Smooth muscle cell (in vitro differentiated cells): Measurements from ENCODE around the gene TYW5. TPM values are rescaled to one million over a fixed set of nuclear protein-coding genes. Genes with fewer than 3 reads are reported as not detected.
A peak's percentile ranks its signal among the peaks of the same experiment; 100 is the strongest.

Experiments
- DNase-seq: peaks from one replicate; lab custom pipeline; 2025; ENCODE audit not compliant: unreplicated experiment; lab: John Stamatoyannopoulos, UW
- H2AFZ ChIP-seq: fragments of 200-600 bp; sonication (generic); 2 replicates; pipeline ENCODE4 v1.6.0; 2016; ENCODE audit warnings: antibody characterized with exemption, low read depth, mild to moderate bottlenecking
- H3F3A ChIP-seq: fragments of 200-600 bp; sonication (generic); 2 replicates; pipeline ENCODE4 v1.6.0; 2017; ENCODE audit warnings: antibody characterized with exemption, low read depth
- H3K27ac ChIP-seq: fragments of 200-600 bp; sonication (generic); 2 replicates; pipeline ENCODE4 v1.5.1; 2016; ENCODE audit warnings: low read depth, mild to moderate bottlenecking
- H3K27me3 ChIP-seq: fragments of 200-600 bp; sonication (generic); 2 replicates; pipeline ENCODE4 v1.6.1; 2016; ENCODE audit warnings: low read depth, mild to moderate bottlenecking
- H3K36me3 ChIP-seq: fragments of 200-600 bp; sonication (generic); 2 replicates; pipeline ENCODE4 v1.5.1; 2016; ENCODE audit warnings: low read depth
- H3K4me1 ChIP-seq: fragments of 200-600 bp; sonication (generic); 2 replicates; pipeline ENCODE4 v1.5.1; 2016; ENCODE audit warnings: low read depth
- H3K4me2 ChIP-seq: fragments of 200-600 bp; sonication (generic); 2 replicates; pipeline ENCODE4 v1.6.0; 2016; ENCODE audit warnings: mild to moderate bottlenecking
- H3K4me3 ChIP-seq: fragments of 200-600 bp; sonication (generic); 2 replicates; pipeline ENCODE4 v1.5.1; 2016; ENCODE audit warnings: mild to moderate bottlenecking
- H3K79me2 ChIP-seq: fragments of 200-600 bp; sonication (generic); 2 replicates; pipeline ENCODE4 v1.6.0; 2016; ENCODE audit warnings: low read depth, mild to moderate bottlenecking
- H3K9ac ChIP-seq: fragments of 200-600 bp; sonication (generic); 2 replicates; pipeline ENCODE4 v1.6.0; 2016; ENCODE audit warnings: low read depth
- H3K9me3 ChIP-seq: fragments of 200-600 bp; sonication (generic); replicated peaks from 2 replicates; pipeline ENCODE4 v1.5.1; 2016; ENCODE audit warnings: low read depth
- H4K20me1 ChIP-seq: fragments of 200-600 bp; sonication (generic); 2 replicates; pipeline ENCODE4 v1.6.0; 2016; ENCODE audit warnings: low read depth
- CTCF ChIP-seq: fragments of 200-600 bp; sonication (generic); IDR thresholded peaks from 2 replicates; pipeline ENCODE4 v1.5.1; 2017; ENCODE audit warnings: borderline replicate concordance, mild to moderate bottlenecking, antibody characterized with exemption; ENCODE audit not compliant: insufficient read depth, poor library complexity, severe bottlenecking
- WGBS: methylation state at CpG from one replicate; pipeline ENCODE4 v1.1.7; 2016; ENCODE audit warnings: low lambda C conversion rate; 5-methylcytosine and 5-hydroxymethylcytosine counted together
- polyA plus RNA-seq: library from polyadenylated mRNA; unstranded; fragments of >200 nt; fragmentation: Nextera tagmentation; extraction: Ambion mirVana; gene quantifications from 2 replicates; pipeline ENCODE4 v1.2.1, GENCODE V29; 2016
- total RNA-seq: library from RNA; depleted of rRNA; stranded (reverse); fragments of >200 nt; gene quantifications from 2 replicates; pipeline ENCODE4 v1.2.3, GENCODE V29; 2014

TYW5 gene, protein sequence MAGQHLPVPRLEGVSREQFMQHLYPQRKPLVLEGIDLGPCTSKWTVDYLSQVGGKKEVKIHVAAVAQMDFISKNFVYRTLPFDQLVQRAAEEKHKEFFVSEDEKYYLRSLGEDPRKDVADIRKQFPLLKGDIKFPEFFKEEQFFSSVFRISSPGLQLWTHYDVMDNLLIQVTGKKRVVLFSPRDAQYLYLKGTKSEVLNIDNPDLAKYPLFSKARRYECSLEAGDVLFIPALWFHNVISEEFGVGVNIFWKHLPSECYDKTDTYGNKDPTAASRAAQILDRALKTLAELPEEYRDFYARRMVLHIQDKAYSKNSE
- total RNA-seq (7.9 and 14.6 TPM in 2 replicates), polyA plus RNA-seq (6.6 and 9.9 TPM in 2 replicates)

GRCh38 chr2:199955339-199956061 lies at the start of gene TYW5, which contains the start of gene MAIP1:
TSS of gene TYW5 (minus strand) at chr2:199955491. CDS start at chr2:199955470, 21 bp downstream.
TSS of gene MAIP1 (plus strand) at chr2:199955582. CDS start at chr2:199955799, 217 bp downstream.
- Histone ChIP-seq H2AFZ (peak within 1 kb of the TSS; percentile 84), H3K4me1 (peaks cover 19% of the 10 kb centered on the region), H3K4me3 (peak within 1 kb of the TSS; percentile 73), H3K9ac (peak within 1 kb of the TSS; percentile 87), H3K9me3 (no peaks in the 10 kb centered on the region), H3K4me2 (peak within 1 kb of the TSS; percentile 87), H3F3A (no peaks in the 10 kb centered on the region), H3K27me3 (no peaks in the 10 kb centered on the region), H4K20me1 (peaks cover 15% of the 10 kb centered on the region), H3K79me2 (peaks cover 76% of the 10 kb centered on the region), H3K36me3 (no peaks in the 10 kb centered on the region), H3K27ac (peak within 1 kb of the TSS; percentile 87)
- peak; percentile 75 for DNase-seq
- TF ChIP-seq CTCF = no peak
- under 1% methylated on average over 62 of the region's 64 CpGs for WGBS

DNA sequence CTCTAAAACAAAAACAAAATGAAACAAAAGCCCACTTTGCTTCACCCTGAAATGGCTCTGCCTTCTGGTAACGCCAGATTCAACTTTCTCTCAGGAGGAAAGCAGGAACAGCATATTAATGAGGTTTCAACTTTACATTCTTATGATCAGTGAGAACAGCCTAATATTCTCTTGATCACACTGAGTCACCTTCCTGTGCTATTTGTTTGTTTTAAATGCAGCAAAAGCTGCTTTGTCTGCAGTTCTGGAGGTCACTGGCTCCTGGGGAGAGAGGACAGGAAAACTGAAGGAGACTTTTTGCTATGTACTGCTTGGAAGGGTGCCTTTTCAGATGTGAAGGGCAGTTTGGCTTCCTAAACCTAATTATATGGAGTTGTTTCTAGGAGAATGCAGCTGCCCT lies 48.2 kb upstream of the TYW5 start:
- H3K27ac ChIP-seq = no peak overlapping the region
- H3K9ac ChIP-seq = no peak overlapping the region
- no peaks in the 10 kb centered on the region for H3K9me3 ChIP-seq
- no peak overlapping the region for H3K4me3 ChIP-seq
- H3K27me3 ChIP-seq = no peaks in the 10 kb centered on the region
- H4K20me1 ChIP-seq = no peaks in the 10 kb centered on the region
- H2AFZ ChIP-seq = peak overlapping the region; percentile 80
- peak overlapping the region; percentile 2 for H3K4me2 ChIP-seq
- peaks cover 11% of the 10 kb centered on the region for H3K4me1 ChIP-seq
- no peak for DNase-seq
- H3F3A ChIP-seq = no peaks in the 10 kb centered on the region
- no peak for TF ChIP-seq CTCF
- no peaks in the 10 kb centered on the region for H3K36me3 ChIP-seq
- 71% methylated on average over 1 of the region's 1 CpG for WGBS
- H3K79me2 ChIP-seq = no peaks in the 10 kb centered on the region

DNA sequence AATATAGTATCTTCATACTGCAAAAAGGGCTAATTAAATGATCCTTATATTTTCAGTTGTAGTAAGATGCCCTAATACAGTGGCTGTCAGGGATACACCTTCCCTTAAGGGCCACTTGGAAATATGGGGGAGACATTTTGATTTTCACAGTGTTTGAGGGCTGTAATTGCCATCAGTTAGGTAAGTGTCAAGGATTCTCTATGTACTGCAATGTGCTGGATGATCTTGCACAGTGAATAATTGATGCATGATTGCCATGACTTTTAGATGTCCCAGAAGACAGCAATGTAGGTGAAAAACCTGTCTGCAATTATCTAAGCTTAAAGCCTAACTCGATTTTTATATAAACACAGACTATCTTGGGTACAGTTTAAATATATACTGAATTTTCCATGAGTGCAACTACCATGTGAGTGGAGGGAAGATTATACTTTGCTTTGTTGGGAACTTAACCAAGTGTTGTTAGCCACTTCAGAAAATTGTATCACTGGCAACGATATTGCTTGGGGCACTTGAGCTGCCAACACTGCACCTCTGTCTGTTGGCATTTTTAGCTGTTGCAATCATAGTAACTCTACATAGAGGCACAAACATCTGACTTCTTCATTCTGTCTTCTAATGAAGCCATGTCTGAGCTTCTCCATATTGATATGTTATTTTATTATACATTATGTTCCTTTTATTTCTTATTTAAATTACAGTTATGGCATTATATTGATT lies 45.3 kb upstream of the TYW5 start:
- Histone ChIP-seq H3K4me3 (no peak overlapping the region), H3F3A (no peaks in the 10 kb centered on the region), H3K9ac (no peak overlapping the region), H3K79me2 (no peaks in the 10 kb centered on the region), H3K4me2 (no peak overlapping the region), H3K9me3 (no peaks in the 10 kb centered on the region), H2AFZ (no peak overlapping the region), H3K27me3 (no peaks in the 10 kb centered on the region), H3K36me3 (no peaks in the 10 kb centered on the region), H4K20me1 (no peaks in the 10 kb centered on the region), H3K4me1 (peaks cover 11% of the 10 kb centered on the region), H3K27ac (no peak overlapping the region)
- no peak for DNase-seq
- 92% methylated on average over 2 of the region's 2 CpGs for WGBS
- TF ChIP-seq CTCF = no peak
